Effector memory CD4-positive, alpha-beta T cell (primary cell): Measurements from ENCODE around the gene GRPR.

ENCODE experiments used
- DNase-seq, 3 donors: peaks; one replicate each; pipeline ENCODE4 v3.0.0-alpha.2; 2020
- H3K27ac ChIP-seq: 2 replicates; pipeline ENCODE4 v1.7.0; 2013; ENCODE audit warnings: mild to moderate bottlenecking, low read length, moderate library complexity; ENCODE audit not compliant: insufficient read depth, poor library complexity, severe bottlenecking
- H3K27me3 ChIP-seq: replicated peaks from 2 replicates; pipeline ENCODE4 v1.7.0; 2013; ENCODE audit warnings: mild to moderate bottlenecking, low read length; ENCODE audit not compliant: insufficient read depth, control insufficient read depth, poor library complexity, severe bottlenecking
- H3K36me3 ChIP-seq: 2 replicates; pipeline ENCODE4 v1.7.0; 2013; ENCODE audit warnings: mild to moderate bottlenecking, low read length, moderate library complexity; ENCODE audit not compliant: control insufficient read depth, insufficient read depth
- H3K4me1 ChIP-seq: 2 replicates; pipeline ENCODE4 v1.7.0; 2013; ENCODE audit warnings: low read length, mild to moderate bottlenecking; ENCODE audit not compliant: control insufficient read depth, insufficient read depth, poor library complexity, severe bottlenecking
- H3K4me3 ChIP-seq: 2 replicates; pipeline ENCODE4 v1.7.0; 2013; ENCODE audit warnings: low read length, low read depth, mild to moderate bottlenecking; ENCODE audit not compliant: insufficient read depth, poor library complexity, severe bottlenecking
- H3K9me3 ChIP-seq: 2 replicates; pipeline ENCODE4 v1.7.0; 2013; ENCODE audit warnings: mild to moderate bottlenecking, low read length, moderate library complexity; ENCODE audit not compliant: control insufficient read depth

GRPR gene

GRCh38 chrX:16101581-16101980, 21.8 kb upstream of the GRPR start:
- Histone ChIP-seq H3K27me3 (no peaks in the 10 kb centered on the region), H3K9me3 (no peaks in the 10 kb centered on the region), H3K4me1 (no peaks in the 10 kb centered on the region), H3K36me3 (no peaks in the 10 kb centered on the region), H3K27ac (no peak overlapping the region), H3K4me3 (no peak overlapping the region)
- no peak for DNase-seq

DNA sequence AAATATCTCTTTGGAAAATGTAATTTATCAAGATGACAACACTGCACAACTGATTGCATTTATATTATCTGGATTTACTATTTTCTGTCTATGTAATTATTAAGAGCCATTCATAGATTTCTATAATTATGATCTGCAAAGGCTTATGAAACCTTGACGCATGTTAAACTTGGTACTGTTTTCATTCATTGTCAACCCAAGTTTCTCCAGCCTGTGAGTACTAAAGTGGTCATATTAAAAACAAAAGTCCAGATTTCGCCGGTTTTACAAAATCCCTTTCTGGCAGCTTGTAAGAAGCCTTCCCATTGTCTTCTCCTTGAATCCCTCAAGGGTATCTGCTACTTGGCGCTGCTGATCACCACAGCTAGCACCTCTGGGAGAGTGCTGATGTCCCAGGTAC, 19.7 kb upstream of the GRPR start:
- no peaks in the 10 kb centered on the region for H3K9me3 ChIP-seq
- H3K4me3 ChIP-seq, result no peak overlapping the region
- H3K27ac ChIP-seq, result no peak overlapping the region
- no peaks in the 10 kb centered on the region for H3K27me3 ChIP-seq
- no peak for DNase-seq
- no peaks in the 10 kb centered on the region for H3K4me1 ChIP-seq
- no peaks in the 10 kb centered on the region for H3K36me3 ChIP-seq

GRCh38 chrX:16112428-16112827, 10.9 kb upstream of the GRPR start:
- Histone ChIP-seq H3K27me3 (no peaks in the 10 kb centered on the region), H3K36me3 (no peaks in the 10 kb centered on the region), H3K4me1 (no peaks in the 10 kb centered on the region), H3K27ac (no peak overlapping the region), H3K9me3 (no peaks in the 10 kb centered on the region), H3K4me3 (no peak overlapping the region)
- no peak for DNase-seq

DNA sequence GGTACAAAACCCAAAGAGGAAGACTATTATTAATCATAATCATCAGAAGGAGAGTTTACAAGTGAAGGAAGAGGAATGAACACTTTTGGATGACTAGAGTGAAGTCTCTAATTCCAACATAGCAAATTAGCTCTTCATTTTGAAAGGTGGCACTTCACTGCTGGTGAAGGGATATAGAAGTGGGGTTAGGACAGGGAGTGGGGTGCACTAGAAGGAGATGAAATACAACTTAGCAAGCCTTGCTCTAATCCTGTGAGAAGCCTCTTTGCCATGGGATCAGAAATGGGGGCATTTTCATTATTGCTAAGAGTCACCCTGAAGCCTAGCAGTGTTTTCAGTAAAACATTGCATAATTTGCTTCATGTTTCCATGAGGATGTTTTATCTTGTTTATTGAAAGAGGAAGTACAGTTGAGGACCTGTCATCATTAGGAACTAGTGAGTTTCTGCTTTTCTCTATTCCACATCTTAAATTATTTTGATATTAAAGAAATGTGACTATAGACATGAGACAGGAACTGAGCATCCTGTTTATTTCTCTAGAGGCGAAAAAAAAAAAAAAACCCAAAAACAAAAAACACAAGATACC, 9.3 kb upstream of the GRPR start:
- Histone ChIP-seq H3K27ac (no peak overlapping the region), H3K4me3 (no peak overlapping the region)

DNA sequence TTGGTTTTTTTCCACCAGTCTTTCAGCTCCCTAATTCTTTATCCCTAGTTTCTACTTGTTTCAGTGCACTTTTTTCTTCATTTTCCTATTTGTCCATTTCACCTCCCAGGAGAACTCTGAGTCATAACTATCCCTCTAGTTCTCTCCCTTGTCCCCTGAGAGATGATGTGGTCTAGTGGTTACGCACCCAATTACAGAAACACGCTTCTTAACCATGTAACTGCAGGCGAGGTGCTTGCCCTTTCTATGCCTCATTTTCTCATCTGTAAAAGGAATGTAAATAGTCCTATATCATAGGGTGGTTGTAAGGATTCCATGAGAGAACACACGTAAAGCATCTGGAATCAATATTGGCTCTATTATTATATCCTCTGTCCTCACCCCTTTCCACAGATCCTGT, 8.8 kb upstream of the GRPR start:
- no peak for DNase-seq
- Histone ChIP-seq H3K4me3 (no peak overlapping the region), H3K27me3 (no peaks in the 10 kb centered on the region), H3K27ac (no peak overlapping the region), H3K36me3 (no peaks in the 10 kb centered on the region), H3K9me3 (no peaks in the 10 kb centered on the region), H3K4me1 (no peaks in the 10 kb centered on the region)

More for the DNA sequence above, 9.3 kb upstream of the GRPR start:
- no peak for DNase-seq
- no peaks in the 10 kb centered on the region for H3K27me3 ChIP-seq
- no peaks in the 10 kb centered on the region for H3K9me3 ChIP-seq
- no peaks in the 10 kb centered on the region for H3K36me3 ChIP-seq
- no peaks in the 10 kb centered on the region for H3K4me1 ChIP-seq

- H3K36me3 ChIP-seq, result no peaks in the 10 kb centered on the region
- H3K27me3 ChIP-seq, result no peaks in the 10 kb centered on the region
- no peaks in the 10 kb centered on the region for H3K4me1 ChIP-seq
- no peak overlapping the region for H3K4me3 ChIP-seq
- H3K27ac ChIP-seq, result no peak overlapping the region
- no peak for DNase-seq
- H3K9me3 ChIP-seq, result no peaks in the 10 kb centered on the region
Observed at GRCh38 chrX:16119353-16120220, 3.8 kb upstream of the GRPR start.

GRCh38 chrX:16120431-16120830, 2.9 kb upstream of the GRPR start:
- H3K4me3 ChIP-seq, result no peak overlapping the region

DNA sequence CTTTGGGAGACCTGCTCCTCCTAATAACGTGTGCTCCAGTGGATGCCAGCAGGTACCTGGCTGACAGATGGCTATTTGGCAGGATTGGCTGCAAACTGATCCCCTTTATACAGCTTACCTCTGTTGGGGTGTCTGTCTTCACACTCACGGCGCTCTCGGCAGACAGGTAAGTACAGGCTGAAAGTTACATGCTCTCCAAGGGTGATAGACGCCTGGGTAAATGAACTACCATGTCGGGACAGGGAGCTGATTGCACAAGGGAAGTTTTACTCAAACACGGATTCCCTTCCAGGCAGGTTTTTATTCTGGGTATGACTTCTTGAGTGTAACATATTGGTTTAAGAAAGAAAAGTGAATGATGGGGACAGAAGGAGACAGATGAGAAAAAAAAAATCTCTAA, 836 bp downstream of the GRPR start:
- DNase-seq, result no peak
- no peaks in the 10 kb centered on the region for H3K27me3 ChIP-seq

More at GRCh38 chrX:16120431-16120830, 2.9 kb upstream of the GRPR start:
- Histone ChIP-seq H3K27me3 (no peaks in the 10 kb centered on the region), H3K27ac (no peak overlapping the region), H3K9me3 (no peaks in the 10 kb centered on the region), H3K4me1 (no peaks in the 10 kb centered on the region), H3K36me3 (no peaks in the 10 kb centered on the region)
- DNase-seq, result no peak

DNA sequence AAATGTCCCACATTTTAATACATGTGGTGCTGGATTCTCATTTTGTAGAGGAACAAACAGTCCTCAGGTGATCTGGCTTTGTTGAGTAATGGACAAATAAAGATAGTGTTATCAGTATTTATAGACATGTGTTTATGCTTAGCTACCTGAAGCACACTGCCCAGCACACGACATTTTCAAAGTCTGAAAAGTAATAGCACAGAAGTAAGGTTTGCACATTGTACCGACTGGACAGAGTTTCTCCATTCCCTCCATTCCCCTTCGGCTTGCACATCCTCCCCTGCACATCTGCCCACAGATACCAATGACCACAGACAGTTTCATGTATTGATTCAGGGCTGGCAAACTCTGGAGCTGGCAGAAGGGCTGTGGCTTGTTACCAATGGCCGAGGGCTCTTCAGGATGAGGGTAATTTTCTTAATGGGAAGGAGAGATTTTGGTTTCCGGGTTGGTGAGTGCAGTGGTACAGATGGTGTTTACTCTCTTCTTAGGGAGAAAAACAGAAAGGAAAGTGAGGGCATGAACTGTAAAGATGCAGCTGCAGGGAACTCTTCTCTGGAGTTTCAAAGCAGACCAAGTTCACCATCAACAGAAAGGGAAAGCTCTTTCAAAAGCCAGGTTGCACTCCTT, 2.3 kb downstream of the GRPR start:
- no peak for DNase-seq
- Histone ChIP-seq H3K9me3 (no peaks in the 10 kb centered on the region), H3K36me3 (no peaks in the 10 kb centered on the region), H3K4me1 (no peaks in the 10 kb centered on the region), H3K27me3 (no peaks in the 10 kb centered on the region), H3K27ac (no peak overlapping the region), H3K4me3 (no peak overlapping the region)

More for the DNA sequence above, 836 bp downstream of the GRPR start:
- Histone ChIP-seq H3K4me3 (no peak overlapping the region), H3K4me1 (no peaks in the 10 kb centered on the region), H3K36me3 (no peaks in the 10 kb centered on the region), H3K27ac (no peak overlapping the region), H3K9me3 (no peaks in the 10 kb centered on the region)

DNA sequence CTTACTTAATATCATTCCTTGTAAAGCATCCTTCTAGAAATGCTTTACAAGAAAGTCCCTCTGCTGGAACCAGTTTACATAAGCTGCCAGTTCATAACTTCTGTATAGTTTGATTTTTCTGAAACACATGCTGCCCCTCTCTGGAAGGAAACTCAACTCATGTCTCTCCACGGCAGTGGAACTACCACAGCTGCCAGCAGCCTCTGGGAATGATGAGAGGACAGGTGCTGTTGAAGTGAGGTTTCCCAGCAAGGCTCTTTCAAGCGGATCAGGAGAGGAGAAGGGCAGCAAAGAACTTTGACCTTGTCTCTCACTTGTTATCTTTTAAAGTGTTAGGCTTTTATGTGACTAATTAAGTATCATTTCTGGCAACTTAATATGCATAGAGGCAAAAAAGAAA, 7.3 kb downstream of the GRPR start:
- no peak overlapping the region for H3K27ac ChIP-seq
- DNase-seq, result no peak
- no peaks in the 10 kb centered on the region for H3K36me3 ChIP-seq
- no peaks in the 10 kb centered on the region for H3K27me3 ChIP-seq
- H3K4me1 ChIP-seq, result no peaks in the 10 kb centered on the region
- H3K4me3 ChIP-seq, result no peak overlapping the region
- no peaks in the 10 kb centered on the region for H3K9me3 ChIP-seq
